Motor neuron (in vitro differentiated cells): ENCODE measurements around the gene C11orf42. TPM values are rescaled to one million over a fixed set of nuclear protein-coding genes. Genes with fewer than 3 reads are reported as not detected.
A peak's percentile ranks its signal among the peaks of the same experiment; 100 is the strongest.

Source experiments
- ATAC-seq, 8 experiments: fragments of 200-7000 bp; cut with Tn5 transposase; replicated peaks in 6 of 8; 2 replicates each; pipeline ENCODE4 v1.8.0; 2021; ENCODE audit warnings: mild to moderate bottlenecking in 8 of 8, moderate library complexity in 8 of 8
- H3K27ac ChIP-seq, 2 donors: fragments of 250-450 bp; sonication (Bioruptor Pico); 2 replicates each; pipeline ENCODE4 v1.9.0; 2021; ENCODE audit warnings: antibody characterized with exemption in 2 of 2, mild to moderate bottlenecking in 2 of 2, moderate library complexity in 1 of 2
- H3K4me1 ChIP-seq, 2 donors: fragments of 250-450 bp; sonication (Bioruptor Pico); replicated peaks in 1 of 2; 2 replicates each; pipeline ENCODE4 v1.6.1; 2021; ENCODE audit warnings: antibody characterized with exemption in 2 of 2, mild to moderate bottlenecking in 2 of 2, moderate library complexity in 1 of 2
- H3K4me3 ChIP-seq, 5 donors: fragments of 250-450 bp; sonication (Bioruptor Pico); 2 replicates each; pipeline ENCODE4 v1.9.0; 2021; ENCODE audit warnings: antibody characterized with exemption in 5 of 5, mild to moderate bottlenecking in 5 of 5, moderate library complexity in 4 of 5
- whole genome bisulfite sequencing, 10 experiments: fragments of 450-650 bp; shearing (Covaris generic); methylation state at CpG; one replicate each; pipeline ENCODE4 v1.0.0; 2022; 5-methylcytosine and 5-hydroxymethylcytosine counted together
- in situ Hi-C, 9 experiments: fragments of 400-800 bp; cut with MboI; loops; one replicate each; pipeline ENCODE4 v1.15.0; 2021; ENCODE audit warnings: low sequenced_read_pairs in 9 of 9, low pct_unique_long_range_greater_than_20kb in 2 of 9; ENCODE audit not compliant: unreplicated experiment in 9 of 9
- total RNA-seq, 8 experiments: library from RNA; unstranded; fragments of 300-600 nt; gene quantifications; 2 replicates each; pipeline versions ENCODE4 v1.2.3 to v1.2.4, GENCODE V29; 2022

C11orf42 gene
- total RNA-seq = 1 to 10 TPM in 2 of 8 experiments, under 1 TPM in 5, not detected in 1; 0.50 to 1.3 (median 0.81) TPM

GRCh38 chr11:6205366-6205765 lies at the start of gene C11orf42:
TSS of gene C11orf42 (plus strand) at chr11:6205557. CDS start at chr11:6205616, 59 bp downstream.
- in situ Hi-C loops = no loop called here
- 40 to 100% (median 80%) methylated on average over 1 of the region's 1 CpG; no CpG with 5 or more reads in 7 of the 10 experiments for WGBS, 10 experiments
- H3K4me3 ChIP-seq = no peak within 1 kb of the TSS
- no peaks in the 10 kb centered on the region for H3K4me1 ChIP-seq
- no peak within 1 kb of the TSS for H3K27ac ChIP-seq
- ATAC-seq = no peak

GRCh38 chr11:6156628-6157359 lies 48.6 kb upstream of the C11orf42 start:
- H3K4me1 ChIP-seq = no peaks in the 10 kb centered on the region
- no peak for ATAC-seq
- in situ Hi-C loops = no loop called here
- WGBS, 10 experiments = 52 to 100% (median 69%) methylated on average over 1 to 5 of the region's 7 CpGs; no CpG with 5 or more reads in 2 of the 10 experiments
- H3K27ac ChIP-seq = no peak overlapping the region
- no peak overlapping the region for H3K4me3 ChIP-seq

GRCh38 chr11:6170226-6170625 lies 35.1 kb upstream of the C11orf42 start, which contains the start of gene OR52B2:
TSS of gene OR52B2 (minus strand) at chr11:6170326. CDS start at chr11:6170326, 0 bp downstream.
- in situ Hi-C loops = no loop called here
- ATAC-seq = no peak
- 0 to 89% (median 25%) methylated on average over 1 of the region's 1 CpG; no CpG with 5 or more reads in 6 of the 10 experiments for WGBS, 10 experiments
- Histone ChIP-seq H3K4me1 (no peaks in the 10 kb centered on the region), H3K4me3 (no peak within 1 kb of the TSS), H3K27ac (no peak within 1 kb of the TSS)

- H3K4me3 ChIP-seq = no peak overlapping the region
- 5 to 81% (median 50%) methylated on average over 1 to 2 of the region's 2 CpGs; no CpG with 5 or more reads in 2 of the 10 experiments for WGBS, 10 experiments
- ATAC-seq = no peak
Measured at GRCh38 chr11:6175440-6175839, 29.9 kb upstream of the C11orf42 start.

GRCh38 chr11:6191742-6192141 lies 13.6 kb upstream of the C11orf42 start:
- Histone ChIP-seq H3K27ac (no peak overlapping the region), H3K4me3 (no peak overlapping the region), H3K4me1 (no peaks in the 10 kb centered on the region)
- no peak for ATAC-seq
- in situ Hi-C loops = no loop called here

More at GRCh38 chr11:6175440-6175839, 29.9 kb upstream of the C11orf42 start:
- Histone ChIP-seq H3K27ac (no peak overlapping the region), H3K4me1 (no peaks in the 10 kb centered on the region)
- in situ Hi-C loops = no loop called here

GRCh38 chr11:6194065-6194581 lies 11.2 kb upstream of the C11orf42 start:
- peak in 1 of 8 experiments; percentile 54 for ATAC-seq

GRCh38 chr11:6196396-6196795 lies 9.0 kb upstream of the C11orf42 start:
- in situ Hi-C loops = no loop called here
- H3K4me1 ChIP-seq = no peaks in the 10 kb centered on the region
- H3K4me3 ChIP-seq = no peak overlapping the region
- no peak for ATAC-seq
- 27 to 83% (median 60%) methylated on average over 1 to 4 of the region's 4 CpGs; no CpG with 5 or more reads in 3 of the 10 experiments for WGBS, 10 experiments
- H3K27ac ChIP-seq = no peak overlapping the region

More at GRCh38 chr11:6194065-6194581, 11.2 kb upstream of the C11orf42 start:
- Histone ChIP-seq H3K27ac (no peak overlapping the region), H3K4me3 (no peak overlapping the region), H3K4me1 (no peaks in the 10 kb centered on the region)
- 50 to 100% (median 57%) methylated on average over 1 of the region's 1 CpG; no CpG with 5 or more reads in 7 of the 10 experiments for WGBS, 10 experiments
- in situ Hi-C loops = no loop called here

GRCh38 chr11:6197466-6198200 lies 7.7 kb upstream of the C11orf42 start:
- Histone ChIP-seq H3K4me3 (no peak overlapping the region), H3K4me1 (no peaks in the 10 kb centered on the region), H3K27ac (no peak overlapping the region)
- 10 to 100% (median 71%) methylated on average over 1 to 3 of the region's 4 CpGs; no CpG with 5 or more reads in 2 of the 10 experiments for WGBS, 10 experiments
- in situ Hi-C loops = no loop called here
- ATAC-seq = no peak

GRCh38 chr11:6199174-6199810 lies 6.1 kb upstream of the C11orf42 start, which contains the start of gene OR52W1:
TSS of gene OR52W1 (plus strand) at chr11:6199224. CDS start at chr11:6199224, 0 bp downstream.
- H3K4me3 ChIP-seq = no peak within 1 kb of the TSS
- no peak for ATAC-seq
- 87 to 100% (median 93%) methylated on average over 1 to 4 of the region's 5 CpGs; no CpG with 5 or more reads in 7 of the 10 experiments for WGBS, 10 experiments
- in situ Hi-C loops = no loop called here
- H3K4me1 ChIP-seq = no peaks in the 10 kb centered on the region
- no peak within 1 kb of the TSS for H3K27ac ChIP-seq

- Histone ChIP-seq H3K27ac (no peak overlapping the region), H3K4me1 (no peaks in the 10 kb centered on the region), H3K4me3 (no peak overlapping the region)
- in situ Hi-C loops = no loop called here
- no peak for ATAC-seq
- WGBS, 10 experiments = 37 to 88% (median 81%) methylated on average over 1 to 4 of the region's 4 CpGs; no CpG with 5 or more reads in 4 of the 10 experiments
Measured at GRCh38 chr11:6200975-6201374, 4.4 kb upstream of the C11orf42 start.

GRCh38 chr11:6201481-6201880 lies 3.9 kb upstream of the C11orf42 start:
- in situ Hi-C loops = no loop called here
- WGBS, 10 experiments = 40 to 100% (median 83%) methylated on average over 1 to 2 of the region's 2 CpGs; no CpG with 5 or more reads in 3 of the 10 experiments
- H3K4me1 ChIP-seq = no peaks in the 10 kb centered on the region
- H3K4me3 ChIP-seq = no peak overlapping the region
- H3K27ac ChIP-seq = no peak overlapping the region
- peak in 1 of 8 experiments; percentile 37 for ATAC-seq

GRCh38 chr11:6202041-6202440 lies 3.3 kb upstream of the C11orf42 start:
- H3K4me1 ChIP-seq = no peaks in the 10 kb centered on the region
- no peak overlapping the region for H3K27ac ChIP-seq
- 75 to 100% (median 100%) methylated on average over 1 of the region's 1 CpG; no CpG with 5 or more reads in 3 of the 10 experiments for WGBS, 10 experiments
- no peak overlapping the region for H3K4me3 ChIP-seq
- no peak for ATAC-seq
- in situ Hi-C loops = no loop called here
